Activated CD8-positive, alpha-beta memory T cell treated with anti-CD3 and anti-CD28 coated beads for 1 hour (primary cell): ENCODE data around the gene BCAS3.

Experiments used
- DNase-seq, 2 donors: peaks; one replicate each; pipeline ENCODE4 v3.0.0-alpha.2; 2020; ENCODE audit warnings: low read depth in 1 of 2; ENCODE audit errors: extremely low read depth in 1 of 2

BCAS3 gene

DNA sequence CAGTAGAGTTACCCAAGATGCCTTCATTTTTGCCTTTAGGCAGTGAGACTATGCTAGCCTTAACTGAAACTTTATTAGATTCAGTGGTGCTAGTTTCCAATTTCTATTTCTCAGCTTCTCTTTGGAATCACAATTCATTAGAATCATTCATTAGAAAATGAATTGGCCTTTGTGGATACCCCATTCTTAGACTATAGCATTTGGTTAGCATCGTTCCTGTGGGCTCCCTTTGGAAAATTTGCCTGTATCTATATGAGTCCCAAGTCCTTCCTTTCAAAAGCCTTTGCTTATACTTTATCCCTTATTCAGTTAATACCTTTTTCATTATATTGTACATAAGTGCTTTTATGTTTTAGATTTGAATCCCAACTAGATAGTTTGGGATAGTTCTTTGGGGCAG lies 535.0 kb downstream of the BCAS3 start:
- DNase-seq = no peak

DNA sequence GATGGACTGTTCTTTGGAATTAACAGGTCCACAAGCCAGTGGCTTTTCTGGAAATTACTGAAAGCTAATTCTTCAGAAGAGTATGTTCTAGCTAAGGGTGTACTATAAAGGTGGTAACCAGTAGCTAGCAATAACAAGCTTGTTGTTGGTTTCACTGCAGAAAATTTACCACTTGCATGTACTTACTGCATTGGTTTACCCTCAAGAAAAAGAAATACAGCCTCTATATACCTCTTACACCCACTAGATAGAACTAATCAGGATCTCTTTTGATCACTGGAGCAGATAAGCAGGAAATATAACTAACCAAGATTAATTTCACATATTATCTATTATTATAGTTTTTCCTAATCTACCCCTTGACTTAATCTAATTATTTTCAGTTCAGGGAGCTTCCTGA lies 537.1 kb downstream of the BCAS3 start:
- DNase-seq = no peak

DNA sequence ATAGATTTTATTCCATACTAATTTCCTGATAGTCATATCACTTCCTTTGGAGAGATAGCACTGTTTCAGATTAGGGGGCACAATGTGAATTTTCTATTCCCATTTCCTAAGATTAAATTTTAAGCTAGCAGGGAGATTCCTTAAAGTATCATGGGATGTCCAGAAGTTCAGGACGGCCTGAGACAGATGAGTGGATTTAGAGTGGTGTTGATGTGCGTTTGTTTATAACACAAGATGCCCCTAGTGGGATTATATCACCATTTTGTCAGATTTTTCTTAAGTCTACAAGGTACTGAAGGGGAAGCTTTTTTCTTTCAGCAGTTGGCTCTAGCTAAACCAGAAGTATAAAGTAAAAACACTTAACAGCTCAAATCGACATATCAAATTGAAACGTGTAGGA lies 538.4 kb downstream of the BCAS3 start:
- no peak for DNase-seq

DNA sequence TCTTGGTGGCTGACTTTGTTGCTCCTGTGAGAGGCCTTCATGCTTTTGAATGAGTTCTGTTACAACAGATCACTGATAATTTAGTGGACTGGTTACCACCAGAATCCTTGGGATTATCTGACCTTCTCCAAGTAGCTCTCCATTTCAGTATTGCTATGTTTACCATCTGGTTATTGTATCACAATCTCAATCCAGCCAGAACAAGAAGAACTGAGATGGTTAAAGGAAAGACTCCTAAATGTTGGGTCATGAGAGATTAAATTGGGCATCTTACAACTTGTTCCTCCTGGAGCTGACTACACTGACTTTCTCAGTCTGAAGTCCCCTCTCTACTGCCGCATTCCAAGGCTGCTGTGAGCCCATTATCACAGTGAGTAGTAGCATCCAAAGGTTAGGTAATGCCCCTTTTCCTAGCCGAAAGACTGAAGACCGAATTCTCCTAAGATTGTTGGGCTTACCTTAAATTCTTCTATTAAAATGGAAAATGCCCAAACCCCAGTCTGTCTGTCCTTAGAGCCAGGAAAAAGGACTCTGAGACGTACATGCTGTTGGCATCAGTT lies 540.3 kb downstream of the BCAS3 start:
- no peak for DNase-seq

DNA sequence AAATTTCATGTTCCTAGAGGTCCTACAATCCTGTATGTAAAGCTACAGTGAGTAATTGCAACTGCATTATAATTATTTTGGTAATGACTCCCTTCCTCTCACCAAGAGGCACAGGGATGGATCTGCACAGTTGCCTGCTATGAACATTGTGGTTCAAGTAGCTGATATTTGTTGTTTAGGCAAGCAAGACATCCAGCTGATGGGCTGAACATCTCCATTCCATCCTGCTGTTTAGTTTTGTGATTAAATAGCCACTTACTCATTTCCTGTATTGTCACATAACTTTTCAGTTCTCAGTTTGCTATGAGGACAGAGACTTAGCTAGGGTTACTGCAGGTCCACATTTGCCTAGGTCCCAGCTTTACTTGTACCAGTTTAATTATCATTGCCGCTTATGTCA lies 540.8 kb downstream of the BCAS3 start:
- DNase-seq = no peak

DNA sequence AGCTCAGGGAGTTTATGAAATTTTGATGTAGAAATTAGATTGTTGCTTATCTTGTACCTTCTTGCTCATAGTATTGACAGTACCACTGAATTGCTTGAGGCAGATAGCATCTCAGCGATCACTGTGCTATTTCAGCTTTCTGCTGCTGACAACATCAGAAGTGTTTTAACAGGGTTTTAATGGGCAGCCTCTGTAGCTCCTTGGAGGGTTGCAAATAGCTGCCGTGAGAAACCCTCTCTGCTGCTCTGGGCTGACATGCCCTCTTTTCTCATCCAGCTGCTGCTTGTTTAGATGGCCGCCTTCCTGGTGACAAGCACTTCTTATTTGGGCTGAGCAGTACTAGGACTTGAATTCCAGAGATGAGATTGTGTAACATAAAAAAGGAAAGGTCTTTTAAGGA lies 541.8 kb downstream of the BCAS3 start:
- DNase-seq = no peak

DNA sequence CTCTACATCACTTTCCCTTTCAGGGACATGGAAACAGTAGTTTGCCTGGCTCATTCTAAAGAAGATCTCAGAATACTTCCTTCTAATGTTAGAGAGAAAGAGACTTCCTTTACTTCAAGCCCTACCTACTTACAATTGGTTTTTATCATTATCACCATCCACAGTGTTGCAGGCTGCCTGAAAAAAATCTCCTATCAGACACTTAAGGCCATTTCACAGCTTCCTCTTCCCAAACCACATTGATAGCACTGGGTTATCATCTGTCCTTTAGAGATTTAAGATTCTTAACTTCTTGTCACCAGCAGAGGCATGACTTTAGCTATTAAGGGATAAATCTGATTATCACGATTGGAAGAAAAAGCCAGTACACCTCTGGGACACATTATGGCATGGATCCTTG lies 543.5 kb downstream of the BCAS3 start:
- no peak for DNase-seq

DNA sequence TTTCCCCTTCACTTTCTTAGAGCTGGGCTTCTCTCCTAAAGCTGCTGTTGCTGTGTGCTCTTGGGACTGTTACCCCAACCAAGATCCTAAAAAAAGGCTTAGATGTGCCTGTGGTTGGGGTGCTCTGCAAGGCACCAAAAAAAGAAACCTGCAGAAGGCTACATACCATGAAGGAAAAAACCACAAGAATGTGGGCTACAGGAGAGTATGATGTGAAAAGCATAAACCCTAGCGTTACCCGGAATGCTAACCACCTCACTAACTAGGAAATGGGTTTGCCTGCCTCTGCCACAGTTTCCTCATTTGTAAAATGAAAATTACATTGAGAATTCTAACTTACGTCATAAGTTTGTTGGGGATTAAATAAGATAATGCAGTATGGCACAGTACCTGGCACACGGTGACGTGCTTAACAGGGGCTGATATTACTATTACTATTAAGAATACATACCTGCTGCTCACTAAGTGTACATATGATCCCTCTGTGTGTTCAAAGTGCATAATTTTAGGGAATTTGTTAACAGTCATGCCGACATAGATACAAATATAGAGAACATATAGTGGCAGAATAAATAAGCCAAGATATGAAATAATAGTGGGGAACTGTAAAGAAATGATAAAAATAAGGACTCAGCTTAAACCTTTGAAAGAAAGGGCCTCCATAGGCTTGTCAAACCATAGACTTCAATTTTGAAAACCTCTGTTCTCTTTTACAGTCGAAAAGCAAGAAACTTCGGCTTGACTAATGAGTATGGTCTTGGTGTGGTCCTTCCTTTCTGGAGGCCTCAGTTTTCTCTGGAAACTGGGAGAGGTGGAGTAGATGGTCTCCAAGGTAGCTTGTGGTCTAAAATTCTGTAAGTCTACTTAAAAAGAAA lies 544.2 kb downstream of the BCAS3 start:
- DNase-seq = no peak

DNA sequence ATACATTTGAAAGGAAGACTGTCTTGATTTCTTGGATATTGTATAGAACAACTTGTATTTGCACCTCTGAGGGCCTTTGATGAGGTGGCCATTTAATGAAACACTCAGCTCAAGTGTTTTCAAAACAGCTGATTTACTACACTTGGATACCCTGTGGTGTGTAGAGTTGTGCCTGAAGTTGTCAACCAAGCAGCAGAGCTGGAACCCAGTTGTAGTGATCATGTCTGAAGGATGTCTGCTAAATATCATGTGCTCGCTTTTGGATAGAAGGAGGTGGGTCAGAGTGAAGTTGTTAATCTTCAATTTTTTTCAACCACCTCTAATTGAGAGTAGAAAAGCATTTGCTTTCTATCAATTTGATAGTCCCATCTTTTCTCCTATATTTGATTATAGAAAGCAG lies 546.1 kb downstream of the BCAS3 start:
- no peak for DNase-seq

DNA sequence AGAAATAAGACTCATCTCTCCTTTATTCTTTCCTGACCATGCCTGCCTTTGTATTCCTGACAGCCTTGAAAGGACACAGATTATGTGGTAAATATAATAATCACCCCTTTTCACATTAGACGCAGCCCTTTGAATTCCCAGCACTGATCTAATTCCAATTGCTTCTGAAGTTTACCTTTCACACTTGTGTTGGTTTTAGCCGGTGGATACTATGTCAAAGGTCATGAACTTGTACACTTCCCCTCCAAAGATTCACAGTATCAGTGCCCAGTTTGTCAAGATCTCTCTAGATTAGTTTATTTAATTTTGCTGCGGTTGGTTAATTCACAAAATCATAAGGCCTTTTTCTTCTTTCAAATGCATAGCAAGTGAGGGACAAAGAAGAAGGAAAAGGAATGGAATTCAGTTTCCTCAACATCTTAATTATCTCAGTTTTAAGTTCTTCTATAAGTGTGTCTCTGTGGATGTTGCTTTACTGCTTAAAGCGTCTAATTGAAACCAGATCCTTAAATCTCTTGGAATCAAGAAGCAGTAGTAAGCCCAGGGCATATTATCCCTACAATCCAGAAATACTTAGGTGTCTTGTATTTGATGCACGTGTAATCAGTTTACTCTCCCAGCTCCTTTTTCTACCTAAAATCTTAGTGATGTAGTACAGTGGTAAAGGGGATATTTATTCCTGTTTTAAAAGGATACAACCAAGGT lies 547.7 kb downstream of the BCAS3 start:
- no peak for DNase-seq

DNA sequence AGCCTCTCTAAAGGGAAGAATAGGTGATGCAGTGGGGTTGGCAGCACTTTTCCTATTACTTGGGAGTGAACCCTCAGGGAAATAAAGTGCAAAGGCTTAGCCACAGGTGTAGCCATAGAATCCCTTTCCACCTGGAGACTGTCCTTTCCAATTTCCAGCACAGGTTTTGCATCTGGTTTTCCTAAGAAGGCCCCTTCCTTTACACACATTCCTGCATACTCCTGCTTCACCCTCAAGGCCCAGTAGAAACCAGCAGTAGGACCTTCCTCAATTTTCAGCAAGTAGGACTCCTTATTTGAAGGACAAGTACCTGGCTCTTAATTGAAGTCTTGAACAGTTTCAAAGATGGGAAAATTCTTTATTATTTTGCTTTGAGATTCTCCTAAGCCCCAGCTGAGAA lies 550.2 kb downstream of the BCAS3 start:
- DNase-seq = no peak

DNA sequence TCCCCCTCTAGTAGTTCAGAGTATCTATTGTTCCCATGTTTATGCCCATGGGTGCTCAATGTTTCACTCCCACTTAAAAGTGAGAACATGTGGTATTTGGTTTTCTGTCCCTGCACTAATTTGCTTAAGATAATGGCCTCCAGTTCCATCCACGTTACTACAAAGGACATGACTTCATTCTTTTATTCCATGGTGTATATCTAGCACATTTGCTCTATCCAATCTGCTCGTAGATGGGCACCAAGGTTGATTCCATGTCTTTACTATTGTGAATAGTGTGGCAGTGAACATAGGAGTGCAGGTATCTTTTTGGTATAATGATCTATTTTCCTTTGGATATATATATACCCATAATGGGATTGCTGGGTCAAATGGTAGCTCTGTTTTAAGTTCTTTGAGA lies 552.8 kb downstream of the BCAS3 start:
- no peak for DNase-seq

DNA sequence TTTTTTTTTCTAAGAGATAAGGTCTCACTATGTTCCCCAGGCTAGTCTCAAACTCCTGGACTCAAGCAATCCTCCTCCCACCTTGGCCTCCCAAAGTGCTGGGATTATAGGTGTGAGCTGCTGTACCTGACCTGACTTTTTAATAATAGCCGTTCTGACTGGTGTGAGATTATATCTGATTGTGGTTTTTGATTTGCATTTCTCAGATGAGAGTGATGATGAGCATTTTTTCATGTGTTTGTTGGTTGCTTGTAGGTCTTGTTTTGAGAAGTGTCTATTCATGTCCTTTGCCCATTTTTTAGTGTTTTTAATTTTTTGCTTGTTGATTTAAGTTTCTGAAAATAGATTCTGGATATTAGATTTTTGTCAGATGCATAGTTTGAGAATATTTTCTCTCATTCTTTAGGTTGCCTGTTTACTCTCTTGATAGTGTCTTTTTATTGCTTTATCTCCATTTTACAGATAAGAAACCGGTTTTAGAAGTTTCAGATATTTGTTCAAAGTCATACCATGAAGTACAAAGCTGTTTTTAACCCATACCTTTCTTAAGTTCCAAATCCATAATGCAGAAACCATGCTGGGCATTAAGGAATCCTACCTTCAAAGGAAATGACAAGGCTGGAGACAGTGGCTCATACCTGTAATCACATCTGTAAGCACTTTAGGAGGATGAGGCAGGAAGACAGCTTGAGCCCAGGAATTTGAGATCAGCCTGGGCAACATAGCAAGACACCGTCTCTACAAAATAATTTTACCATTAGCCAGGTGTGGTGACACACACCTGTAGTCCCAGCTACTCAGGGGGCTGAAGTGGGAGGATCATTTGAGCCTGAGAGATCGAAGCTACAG lies 553.5 kb downstream of the BCAS3 start:
- no peak for DNase-seq

DNA sequence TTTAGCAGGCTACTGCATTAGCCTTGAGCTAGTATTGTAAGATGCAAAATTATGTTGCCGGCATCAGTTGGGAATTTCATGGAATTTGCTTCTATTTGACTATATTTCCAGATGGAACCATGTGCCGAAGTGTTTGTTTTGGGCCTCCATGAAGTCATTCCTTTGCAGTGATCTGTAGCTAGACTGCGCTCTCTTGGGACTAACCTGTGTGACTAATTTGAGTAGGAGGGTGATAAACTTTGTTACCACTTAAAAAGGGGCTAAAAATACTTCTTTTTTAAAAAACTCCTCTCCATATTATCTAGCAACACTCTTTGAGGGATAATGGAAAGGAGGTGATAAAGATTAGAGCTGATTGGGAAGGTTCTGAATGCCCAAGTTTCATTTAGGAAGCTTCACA lies 555.2 kb downstream of the BCAS3 start:
- no peak for DNase-seq

DNA sequence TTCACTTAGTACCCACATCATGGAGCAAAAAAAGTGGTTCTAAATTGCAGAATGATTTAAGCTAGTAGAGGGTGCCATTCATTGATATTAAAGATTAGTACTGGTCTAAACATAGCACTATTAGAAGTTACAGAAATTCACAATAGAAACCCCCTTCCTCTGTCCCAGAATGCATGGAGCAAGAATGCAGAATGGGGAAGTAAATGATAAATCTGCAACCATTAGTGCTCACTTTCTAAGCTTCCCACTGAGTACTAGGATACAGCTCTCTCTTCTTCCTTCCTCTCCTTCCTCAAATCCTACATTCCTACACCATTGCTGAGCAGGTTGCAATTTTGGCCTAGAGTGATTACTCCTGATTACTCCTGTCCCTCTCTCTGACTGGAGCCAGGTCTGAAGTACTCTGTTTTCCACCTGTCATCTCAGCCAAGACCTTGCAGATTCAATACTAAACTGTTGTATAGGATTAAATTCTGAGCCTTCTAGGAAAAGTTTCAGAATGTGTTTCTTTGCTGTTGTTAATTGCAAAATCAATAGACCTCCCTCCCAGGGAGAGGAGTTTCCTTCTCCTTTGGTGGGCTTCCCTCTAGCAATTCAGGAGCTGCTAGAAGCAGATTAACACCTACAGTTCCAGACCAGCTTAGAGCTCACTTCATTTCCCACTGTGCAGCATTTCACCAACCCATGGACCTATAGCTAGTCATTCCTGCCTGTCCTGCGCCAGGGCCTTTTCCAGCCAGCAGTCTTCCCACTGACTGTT lies 556.5 kb downstream of the BCAS3 start:
- DNase-seq = no peak

DNA sequence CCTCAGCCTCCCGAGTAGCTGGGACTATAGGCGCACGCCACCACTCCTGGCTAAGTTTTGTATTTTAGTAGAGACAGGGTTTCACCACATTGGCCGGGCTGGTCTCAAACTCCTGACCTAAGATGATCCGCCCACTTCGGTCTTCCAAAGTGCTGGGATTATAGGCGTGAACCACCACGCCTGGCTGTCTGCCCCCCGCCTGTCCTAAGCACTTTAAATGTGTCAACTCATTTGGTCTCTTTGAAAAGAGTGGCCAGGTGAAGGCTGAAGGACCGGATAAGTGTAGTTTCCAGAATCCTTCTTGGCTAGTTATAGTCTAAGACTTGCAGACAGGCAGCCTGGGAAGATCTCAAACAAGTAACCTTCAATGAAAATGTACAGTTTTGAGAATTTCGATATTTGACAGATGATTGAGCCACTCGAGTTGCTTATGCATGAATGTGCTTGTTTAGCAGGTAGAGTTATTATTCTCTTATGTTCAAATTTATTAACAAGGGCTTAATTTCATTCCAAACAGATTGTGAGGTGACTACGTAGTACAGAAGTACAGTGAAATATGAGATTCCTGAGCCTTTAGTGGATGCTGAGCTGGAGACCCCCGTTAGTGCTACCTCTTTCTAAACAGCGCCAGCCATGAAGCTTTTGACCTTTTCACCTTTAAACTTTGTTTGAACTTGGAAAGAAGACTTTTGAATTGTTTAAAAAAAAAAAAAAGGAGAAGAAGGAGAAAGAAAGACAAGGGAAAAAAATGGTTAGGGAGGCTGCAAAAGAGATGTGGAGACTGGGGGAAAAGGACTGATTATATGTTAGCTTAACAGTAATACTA lies 557.6 kb downstream of the BCAS3 start:
- DNase-seq = no peak

DNA sequence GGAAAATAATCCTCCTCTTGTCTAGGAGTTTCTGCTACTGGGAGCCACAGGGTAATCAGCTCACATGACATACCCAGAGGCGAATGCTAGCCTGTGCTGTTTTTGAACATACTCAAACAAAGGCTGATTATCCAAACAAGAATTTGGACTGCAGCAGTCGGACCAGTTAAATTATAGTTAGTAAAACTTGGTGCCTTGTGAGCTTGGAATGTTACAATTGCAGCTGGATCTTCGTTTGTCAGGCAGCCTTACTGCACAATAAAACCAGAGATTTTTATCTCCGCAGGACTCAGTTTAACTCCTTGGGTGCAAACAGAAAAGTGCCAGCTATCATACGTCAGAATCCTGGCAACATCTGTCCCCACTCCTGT lies 558.2 kb downstream of the BCAS3 start:
- no peak for DNase-seq

DNA sequence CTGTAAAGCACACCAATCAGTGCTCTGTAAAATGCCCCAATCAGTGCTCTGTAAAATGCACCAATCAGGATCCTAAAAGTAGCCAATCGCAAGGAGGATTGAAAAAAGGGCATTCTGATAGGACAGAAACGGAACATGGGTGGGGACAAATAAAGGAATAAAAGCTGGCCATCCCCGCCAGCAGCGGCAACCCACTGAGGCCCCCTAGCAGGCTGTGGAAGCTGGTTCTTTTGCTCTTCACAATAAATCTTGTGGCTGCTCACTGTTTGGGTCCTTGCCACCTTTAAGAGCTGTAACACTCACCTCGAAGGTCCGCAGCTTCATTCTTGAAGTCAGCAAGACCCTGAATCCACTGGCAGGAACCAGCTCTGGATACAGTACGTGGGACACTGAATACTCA lies 559.6 kb downstream of the BCAS3 start:
- DNase-seq = no peak

DNA sequence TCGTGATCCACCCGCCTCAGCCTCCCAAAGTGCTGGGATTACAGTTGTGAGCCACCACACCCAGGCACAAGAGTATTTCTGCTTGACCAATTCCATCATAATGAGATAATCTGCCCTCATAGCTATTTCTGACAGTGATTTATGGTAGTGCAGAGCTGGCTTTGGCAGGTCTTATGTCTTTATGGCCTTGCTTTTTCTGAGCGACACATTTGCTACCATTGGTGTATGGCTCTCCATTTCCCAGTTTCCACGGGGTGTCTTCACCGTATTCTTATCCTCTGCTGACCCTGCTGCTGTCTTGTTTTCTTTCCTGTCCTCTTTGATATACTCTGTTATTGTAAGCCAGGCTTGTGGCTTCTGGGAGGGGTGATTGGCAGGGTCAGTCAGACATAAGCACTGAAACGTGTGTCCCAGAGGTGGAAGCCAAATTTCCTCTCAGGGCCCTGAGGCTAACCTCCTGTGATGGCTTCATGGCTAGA lies 560.8 kb downstream of the BCAS3 start:
- no peak for DNase-seq

DNA sequence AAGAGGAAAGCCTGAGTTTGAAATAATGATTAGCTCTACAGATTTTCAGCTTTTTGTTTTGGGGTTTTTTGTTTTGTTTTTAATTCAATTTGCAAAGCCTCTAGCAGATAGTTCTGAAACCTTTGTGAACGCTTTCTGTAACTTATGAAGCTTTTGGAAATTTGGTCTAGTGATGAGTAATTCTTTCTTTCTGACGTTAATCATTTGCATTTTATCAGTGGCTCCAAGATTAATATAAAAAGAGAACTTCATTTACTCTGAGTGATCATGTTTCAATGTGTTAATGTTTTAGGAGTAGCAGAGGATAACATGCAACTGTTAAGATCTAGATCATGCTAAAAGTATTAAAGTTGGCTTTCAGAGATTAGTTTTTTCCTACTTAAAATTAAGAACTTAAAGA lies 561.7 kb downstream of the BCAS3 start:
- DNase-seq = no peak
